ENCODE measurements around the gene YPEL1. TPM values are rescaled to one million over a fixed set of nuclear protein-coding genes. Genes with fewer than 3 reads are reported as not detected.

Gene YPEL1
- total and polyA plus RNA-seq, 4 donors: 1.6 to 15.1 (median 3.5) TPM

DNA sequence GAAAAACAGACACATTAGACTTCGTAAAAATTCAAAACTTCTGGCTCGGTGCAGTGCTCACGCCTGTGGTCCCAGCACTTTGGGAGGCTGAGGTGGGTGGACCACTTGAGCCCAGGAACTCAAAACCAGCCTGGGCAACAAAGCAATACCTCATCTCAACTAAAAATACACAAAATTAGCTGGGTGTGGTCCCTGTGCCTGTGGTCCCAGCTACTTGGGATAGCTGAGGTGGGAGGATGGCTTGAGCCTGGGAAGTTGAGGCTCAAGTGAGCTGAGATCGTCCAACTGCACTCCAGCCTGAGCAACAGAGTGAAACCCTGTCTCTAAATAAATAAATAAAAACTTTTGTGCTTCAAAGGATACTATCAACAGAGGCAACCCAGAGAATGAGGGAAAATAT is 23.7 kb downstream of the YPEL1 start:
- no peak for ATAC-seq (ENCODE audit: insufficient read depth, low FRiP score)
- Histone ChIP-seq H3K27me3 (ENCODE audit: control insufficient read depth in 3 of 3, insufficient read depth in 3 of 3, low read length in 2 of 3) (no peaks in the 10 kb centered on the region), H3K9me3 (ENCODE audit: control insufficient read depth in 4 of 4, insufficient read depth in 3 of 4, low read length in 3 of 4) (no peaks in the 10 kb centered on the region), H3K4me3 (no peak overlapping the region), H3K27ac (ENCODE audit: low read depth in 1 of 2, low read length in 1 of 2) (no peak overlapping the region), H3K4me1 (ENCODE audit: control insufficient read depth in 5 of 5, insufficient read depth in 5 of 5, low read length in 5 of 5) (peaks cover 0 to 12% (median 4%) of the 10 kb centered on the region in 5 donors), H3K36me3 (ENCODE audit: control insufficient read depth in 4 of 4, insufficient read depth in 4 of 4, low read length in 4 of 4) (peaks cover 0 to 3% (median 1%) of the 10 kb centered on the region in 4 donors), H3K9ac (ENCODE audit: insufficient read depth in 1 of 2, low read length in 2 of 2) (no peak overlapping the region)
- TF ChIP-seq, protein P1, sequence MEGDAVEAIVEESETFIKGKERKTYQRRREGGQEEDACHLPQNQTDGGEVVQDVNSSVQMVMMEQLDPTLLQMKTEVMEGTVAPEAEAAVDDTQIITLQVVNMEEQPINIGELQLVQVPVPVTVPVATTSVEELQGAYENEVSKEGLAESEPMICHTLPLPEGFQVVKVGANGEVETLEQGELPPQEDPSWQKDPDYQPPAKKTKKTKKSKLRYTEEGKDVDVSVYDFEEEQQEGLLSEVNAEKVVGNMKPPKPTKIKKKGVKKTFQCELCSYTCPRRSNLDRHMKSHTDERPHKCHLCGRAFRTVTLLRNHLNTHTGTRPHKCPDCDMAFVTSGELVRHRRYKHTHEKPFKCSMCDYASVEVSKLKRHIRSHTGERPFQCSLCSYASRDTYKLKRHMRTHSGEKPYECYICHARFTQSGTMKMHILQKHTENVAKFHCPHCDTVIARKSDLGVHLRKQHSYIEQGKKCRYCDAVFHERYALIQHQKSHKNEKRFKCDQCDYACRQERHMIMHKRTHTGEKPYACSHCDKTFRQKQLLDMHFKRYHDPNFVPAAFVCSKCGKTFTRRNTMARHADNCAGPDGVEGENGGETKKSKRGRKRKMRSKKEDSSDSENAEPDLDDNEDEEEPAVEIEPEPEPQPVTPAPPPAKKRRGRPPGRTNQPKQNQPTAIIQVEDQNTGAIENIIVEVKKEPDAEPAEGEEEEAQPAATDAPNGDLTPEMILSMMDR (IDR thresholded peaks at IDR 0.05; ENCODE audit: control extremely low read depth, extremely low read depth): no peak
- no peak for DNase-seq
- 89 to 93% methylated on average over 4 of the region's 4 CpGs for WGBS, 2 donors

DNA sequence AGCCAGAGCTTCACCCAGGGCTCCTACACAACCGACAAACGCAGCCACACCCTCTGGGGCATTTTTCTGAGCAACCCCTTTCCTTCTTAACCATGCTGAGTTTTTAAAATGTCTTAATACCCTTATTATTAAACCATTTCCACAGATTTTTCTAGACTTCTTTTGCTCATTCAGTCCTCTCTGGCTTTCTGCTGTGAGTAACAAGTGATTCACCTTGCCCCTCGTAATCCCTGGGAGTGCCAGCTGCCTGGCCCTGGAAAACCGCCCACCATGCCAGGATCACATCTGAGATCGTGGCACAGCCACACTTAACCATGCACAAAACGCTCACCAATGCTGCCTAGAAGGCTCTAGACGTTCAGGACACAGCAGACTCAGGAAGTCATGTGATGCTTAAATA is 25.4 kb downstream of the YPEL1 start:
- H3K9ac ChIP-seq (ENCODE audit: insufficient read depth in 1 of 2, low read length in 2 of 2): no peak overlapping the region
- TF ChIP-seq, protein P1 (IDR thresholded peaks at IDR 0.05; ENCODE audit: control extremely low read depth, extremely low read depth): no peak
- H3K9me3 ChIP-seq (ENCODE audit: control insufficient read depth in 4 of 4, insufficient read depth in 3 of 4, low read length in 3 of 4): no peaks in the 10 kb centered on the region
- 88 to 90% methylated on average over 7 of the region's 7 CpGs for WGBS, 2 donors
- ATAC-seq (ENCODE audit: insufficient read depth, low FRiP score) (no peak), DNase-seq (no peak)
- no peak overlapping the region for H3K27ac ChIP-seq (ENCODE audit: low read depth in 1 of 2, low read length in 1 of 2)
- no peaks in the 10 kb centered on the region for H3K27me3 ChIP-seq (ENCODE audit: control insufficient read depth in 3 of 3, insufficient read depth in 3 of 3, low read length in 2 of 3)
- peaks cover 0 to 3% (median 1%) of the 10 kb centered on the region in 4 donors for H3K36me3 ChIP-seq (ENCODE audit: control insufficient read depth in 4 of 4, insufficient read depth in 4 of 4, low read length in 4 of 4)
- peaks cover 0 to 12% (median 4%) of the 10 kb centered on the region in 5 donors for H3K4me1 ChIP-seq (ENCODE audit: control insufficient read depth in 5 of 5, insufficient read depth in 5 of 5, low read length in 5 of 5)
- H3K4me3 ChIP-seq: no peak overlapping the region

DNA sequence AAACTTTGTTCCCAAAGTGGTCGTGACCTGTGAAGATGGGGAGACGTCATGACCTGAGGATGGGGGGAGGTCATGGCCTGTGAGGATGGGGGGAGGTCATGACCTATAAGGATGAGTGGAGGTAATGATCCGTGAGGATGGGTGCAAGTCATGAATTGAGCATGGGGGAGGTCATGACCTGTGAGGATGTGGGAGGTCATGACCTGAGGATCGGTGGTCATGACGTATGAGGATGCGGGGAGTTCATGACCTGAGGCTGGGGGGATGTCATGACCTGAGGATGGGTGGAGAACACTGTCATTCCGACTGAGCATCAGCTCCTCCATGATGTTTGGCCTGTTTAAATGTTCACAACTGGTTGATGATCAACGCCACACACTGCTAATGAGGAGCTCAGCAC is 25.9 kb downstream of the YPEL1 start:
- WGBS, 2 donors: 86 to 91% methylated on average over 8 of the region's 8 CpGs
- DNase-seq (no peak), ATAC-seq (ENCODE audit: insufficient read depth, low FRiP score) (no peak)
- no peak overlapping the region for H3K27ac ChIP-seq (ENCODE audit: low read depth in 1 of 2, low read length in 1 of 2)
- no peak overlapping the region for H3K4me3 ChIP-seq
- peaks cover 0 to 3% (median 1%) of the 10 kb centered on the region in 4 donors for H3K36me3 ChIP-seq (ENCODE audit: control insufficient read depth in 4 of 4, insufficient read depth in 4 of 4, low read length in 4 of 4)
- H3K4me1 ChIP-seq (ENCODE audit: control insufficient read depth in 5 of 5, insufficient read depth in 5 of 5, low read length in 5 of 5): peaks cover 0 to 12% (median under 1%) of the 10 kb centered on the region in 5 donors
- H3K9ac ChIP-seq (ENCODE audit: insufficient read depth in 1 of 2, low read length in 2 of 2): no peak overlapping the region
- TF ChIP-seq, protein P1 (IDR thresholded peaks at IDR 0.05; ENCODE audit: control extremely low read depth, extremely low read depth): no peak
- H3K27me3 ChIP-seq (ENCODE audit: control insufficient read depth in 3 of 3, insufficient read depth in 3 of 3, low read length in 2 of 3): no peaks in the 10 kb centered on the region
- no peaks in the 10 kb centered on the region for H3K9me3 ChIP-seq (ENCODE audit: control insufficient read depth in 4 of 4, insufficient read depth in 3 of 4, low read length in 3 of 4)

DNA sequence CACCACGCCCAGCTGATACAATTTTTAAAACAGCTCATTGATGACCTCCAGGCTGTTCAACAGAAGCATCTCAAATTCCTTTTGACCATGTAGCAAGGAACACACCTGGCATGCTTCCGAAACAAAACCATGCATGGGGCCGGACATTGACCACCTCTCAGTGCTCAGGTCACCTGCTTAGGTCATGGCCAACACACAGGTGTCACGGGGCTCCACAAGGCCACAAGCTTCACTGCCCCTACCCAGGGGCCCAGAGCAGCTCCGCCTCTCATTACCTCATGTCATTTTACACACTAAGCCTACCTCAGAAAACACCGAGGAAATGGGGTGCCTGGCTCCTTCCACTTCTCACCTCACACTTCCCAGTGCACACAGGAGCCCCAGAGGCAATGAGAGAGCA is 26.6 kb downstream of the YPEL1 start:
- Histone ChIP-seq H3K9ac (ENCODE audit: insufficient read depth in 1 of 2, low read length in 2 of 2) (no peak overlapping the region), H3K36me3 (ENCODE audit: control insufficient read depth in 4 of 4, insufficient read depth in 4 of 4, low read length in 4 of 4) (peaks cover 0 to 3% (median 1%) of the 10 kb centered on the region in 4 donors), H3K9me3 (ENCODE audit: control insufficient read depth in 4 of 4, insufficient read depth in 3 of 4, low read length in 3 of 4) (no peaks in the 10 kb centered on the region), H3K4me1 (ENCODE audit: control insufficient read depth in 5 of 5, insufficient read depth in 5 of 5, low read length in 5 of 5) (peaks cover 0 to 12% (median 0%) of the 10 kb centered on the region in 5 donors), H3K27me3 (ENCODE audit: control insufficient read depth in 3 of 3, insufficient read depth in 3 of 3, low read length in 2 of 3) (no peaks in the 10 kb centered on the region), H3K4me3 (no peak overlapping the region), H3K27ac (ENCODE audit: low read depth in 1 of 2, low read length in 1 of 2) (no peak overlapping the region)
- TF ChIP-seq, protein P1 (IDR thresholded peaks at IDR 0.05; ENCODE audit: control extremely low read depth, extremely low read depth): no peak
- DNase-seq: no peak
- WGBS, 2 donors: 96 to 98% methylated on average over 6 of the region's 6 CpGs
- ATAC-seq (ENCODE audit: insufficient read depth, low FRiP score): no peak

All from lung (tissue), 12 donors.